HepG2 (cell line): ENCODE measurements around the gene RALY. TPM values are rescaled to one million over a fixed set of nuclear protein-coding genes. Genes with fewer than 3 reads are reported as not detected.

Experiments
- HNRNPL ChIP-seq: fragments of 200-400 bp; formaldehyde crosslinking; IDR thresholded peaks from 2 replicates; pipeline ENCODE4 v1.6.1; 2017; ENCODE audit warnings: mild to moderate bottlenecking, low read depth, low read length
- MIXL1 ChIP-seq: IDR thresholded peaks from 2 replicates; pipeline ENCODE4 v1.6.1; 2016
- RBFOX2 ChIP-seq: fragments of 200-400 bp; formaldehyde crosslinking; IDR thresholded peaks from 2 replicates; pipeline ENCODE4 v1.6.1; 2017; ENCODE audit warnings: low read depth, mild to moderate bottlenecking, low read length
- ZBTB49 ChIP-seq: sonication (generic); formaldehyde crosslinking; IDR thresholded peaks from 2 replicates; pipeline ENCODE4 v1.4.0; 2020; ENCODE audit warnings: missing genetic modification reagents, borderline replicate concordance
- ZNF17 ChIP-seq: sonication (generic); formaldehyde crosslinking; IDR thresholded peaks from 2 replicates; pipeline ENCODE4 v1.5.0; 2020; ENCODE audit warnings: mild to moderate bottlenecking, missing genetic modification reagents
- ZNF251 ChIP-seq: sonication (generic); formaldehyde crosslinking; IDR thresholded peaks from 2 replicates; pipeline ENCODE4 v1.9.0; 2021; ENCODE audit warnings: mild to moderate bottlenecking, missing genetic modification reagents
- ZNF34 ChIP-seq: sonication (generic); formaldehyde crosslinking; IDR thresholded peaks from 2 replicates; pipeline ENCODE4 v1.4.0; 2020; ENCODE audit warnings: mild to moderate bottlenecking, missing genetic modification reagents, borderline replicate concordance
- ZNF354B ChIP-seq: sonication (generic); formaldehyde crosslinking; IDR thresholded peaks from 2 replicates; pipeline ENCODE4 v1.8.0; 2022; ENCODE audit warnings: mild to moderate bottlenecking, missing genetic modification reagents
- ZNF7 ChIP-seq: IDR thresholded peaks from 2 replicates; pipeline ENCODE4 v1.6.1; 2016; ENCODE audit warnings: missing biosample characterization, missing genetic modification reagents
- ZZZ3 ChIP-seq: sonication (generic); formaldehyde crosslinking; IDR thresholded peaks from 2 replicates; pipeline ENCODE4 v1.4.0; 2020; ENCODE audit warnings: missing genetic modification reagents, mild to moderate bottlenecking, borderline replicate concordance
- polyA plus RNA-seq, 8 experiments: library from polyadenylated mRNA; depleted of rRNA in 3 of 8; stranded (reverse) in 7 of 8; unstranded in 1 of 8; fragments of >200 nt; fragmentation: Illumina TruSeq in 4 of 8; extraction: Trizol in 4 of 8; gene quantifications; 2 replicates each; pipeline versions ENCODE4 v1.2.1 to v1.2.3, GENCODE V29; 2011 to 2016; ENCODE audit warnings: low read depth in 4 of 8, missing spikeins in 1 of 8, mixed read lengths in 1 of 8; ENCODE audit not compliant: insufficient read depth in 1 of 8
- total RNA-seq, 5 experiments: library from RNA; depleted of rRNA; stranded (reverse); fragments of >200 nt; fragmentation: Illumina TruSeq; extraction: Trizol; gene quantifications; 2 replicates each; pipeline ENCODE4 v1.2.3, GENCODE V29; 2016; ENCODE audit warnings: low read depth in 1 of 5
- TF ChIP-seq, protein P1 (sequence below): sonication (generic); formaldehyde crosslinking; IDR thresholded peaks from 2 replicates; pipeline ENCODE4 v1.5.1; 2020; ENCODE audit warnings: missing genetic modification reagents, mild to moderate bottlenecking, borderline replicate concordance
- TF ChIP-seq, protein P2 (sequence below): sonication (generic); formaldehyde crosslinking; IDR thresholded peaks from 2 replicates; pipeline ENCODE4 v1.9.0; 2021; ENCODE audit warnings: missing genetic modification reagents, borderline replicate concordance
- TF ChIP-seq, protein P3 (sequence below): sonication (generic); formaldehyde crosslinking; IDR thresholded peaks from 2 replicates; pipeline ENCODE4 v1.4.0; 2020; ENCODE audit warnings: mild to moderate bottlenecking, missing genetic modification reagents
- TF ChIP-seq, protein P4 (sequence below): sonication (generic); formaldehyde crosslinking; IDR thresholded peaks from 2 replicates; pipeline ENCODE4 v1.4.0; 2020; ENCODE audit warnings: missing genetic modification reagents
- TF ChIP-seq, protein P5 (sequence below): sonication (generic); formaldehyde crosslinking; IDR thresholded peaks from 2 replicates; pipeline ENCODE4 v1.4.0; 2020; ENCODE audit warnings: missing genetic modification reagents

The RALY gene
- total and polyA plus RNA-seq, 2 of the 13 experiments (the other 11 are each of a cell fraction or from before 2014, with no cell fraction given), result 178 to 186 TPM

DNA sequence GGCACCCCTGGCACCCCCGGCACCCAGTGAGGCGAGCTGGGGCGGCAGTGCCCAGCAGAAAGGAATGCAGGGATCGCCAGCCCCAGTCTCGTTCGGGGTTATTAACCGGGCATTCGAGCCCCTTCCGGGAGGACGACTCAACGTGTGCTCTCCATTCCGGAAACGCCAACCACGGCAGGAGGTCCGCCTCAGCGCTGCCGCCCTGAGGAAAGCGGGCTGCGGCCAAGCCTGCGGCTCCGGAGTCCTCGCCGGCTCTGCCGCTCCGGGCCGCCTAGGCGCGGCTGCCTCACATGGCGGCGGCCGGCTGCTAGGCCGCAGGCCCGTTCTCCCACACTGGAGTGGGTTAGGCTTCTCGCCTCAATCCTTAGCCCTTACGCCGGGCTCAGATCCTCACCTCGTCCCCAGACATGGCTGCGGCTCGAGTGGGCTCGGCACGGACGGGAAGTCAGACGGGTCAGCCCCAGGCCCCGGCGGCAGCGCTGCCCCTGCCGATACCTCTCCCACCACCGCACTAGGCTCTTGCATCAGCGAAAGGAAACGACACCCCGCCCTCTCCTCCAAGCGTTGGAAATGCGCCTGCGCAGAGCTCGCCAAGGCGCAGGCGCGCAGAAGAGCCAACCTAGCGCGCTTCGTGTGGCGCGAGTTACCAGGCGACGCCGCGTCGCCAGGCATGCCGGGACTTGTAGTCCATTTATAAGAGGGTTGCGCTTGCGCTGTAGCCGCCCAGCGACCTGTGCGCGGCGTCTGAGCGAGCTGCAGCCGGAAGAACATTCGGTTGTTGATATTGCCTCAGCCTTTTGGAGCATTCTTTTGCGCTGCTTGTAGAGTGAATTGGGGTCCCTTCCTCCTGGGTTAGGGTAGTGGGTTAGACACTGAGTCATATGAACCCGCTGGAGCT is 118.2 kb downstream of the RALY start, which contains the start of gene EIF2S2 (continued):
- TF ChIP-seq, protein P1, sequence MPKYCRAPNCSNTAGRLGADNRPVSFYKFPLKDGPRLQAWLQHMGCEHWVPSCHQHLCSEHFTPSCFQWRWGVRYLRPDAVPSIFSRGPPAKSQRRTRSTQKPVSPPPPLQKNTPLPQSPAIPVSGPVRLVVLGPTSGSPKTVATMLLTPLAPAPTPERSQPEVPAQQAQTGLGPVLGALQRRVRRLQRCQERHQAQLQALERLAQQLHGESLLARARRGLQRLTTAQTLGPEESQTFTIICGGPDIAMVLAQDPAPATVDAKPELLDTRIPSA, result no peak
- TF ChIP-seq HNRNPL (peak; percentile 83), ZBTB49 (CRISPR knock-in tag) (peak; percentile 77; the same call in 1 of the 2 replicates), RBFOX2 (peak; percentile 100), ZNF7 (peak; percentile 63), MIXL1 (CRISPR knock-in tag) (peak; percentile 81; the same call in 1 of the 2 replicates), ZNF34 (CRISPR knock-in tag) (peak; percentile 89; the same call in 1 of the 2 replicates), ZNF251 (no peak), ZNF17 (CRISPR knock-in tag) (no peak; the same call in 1 of the 2 replicates), ZNF354B (CRISPR knock-in tag) (peak; percentile 74), ZZZ3 (CRISPR knock-in tag) (peak; percentile 89; the same call in 1 of the 2 replicates)
- TF ChIP-seq, protein P2, sequence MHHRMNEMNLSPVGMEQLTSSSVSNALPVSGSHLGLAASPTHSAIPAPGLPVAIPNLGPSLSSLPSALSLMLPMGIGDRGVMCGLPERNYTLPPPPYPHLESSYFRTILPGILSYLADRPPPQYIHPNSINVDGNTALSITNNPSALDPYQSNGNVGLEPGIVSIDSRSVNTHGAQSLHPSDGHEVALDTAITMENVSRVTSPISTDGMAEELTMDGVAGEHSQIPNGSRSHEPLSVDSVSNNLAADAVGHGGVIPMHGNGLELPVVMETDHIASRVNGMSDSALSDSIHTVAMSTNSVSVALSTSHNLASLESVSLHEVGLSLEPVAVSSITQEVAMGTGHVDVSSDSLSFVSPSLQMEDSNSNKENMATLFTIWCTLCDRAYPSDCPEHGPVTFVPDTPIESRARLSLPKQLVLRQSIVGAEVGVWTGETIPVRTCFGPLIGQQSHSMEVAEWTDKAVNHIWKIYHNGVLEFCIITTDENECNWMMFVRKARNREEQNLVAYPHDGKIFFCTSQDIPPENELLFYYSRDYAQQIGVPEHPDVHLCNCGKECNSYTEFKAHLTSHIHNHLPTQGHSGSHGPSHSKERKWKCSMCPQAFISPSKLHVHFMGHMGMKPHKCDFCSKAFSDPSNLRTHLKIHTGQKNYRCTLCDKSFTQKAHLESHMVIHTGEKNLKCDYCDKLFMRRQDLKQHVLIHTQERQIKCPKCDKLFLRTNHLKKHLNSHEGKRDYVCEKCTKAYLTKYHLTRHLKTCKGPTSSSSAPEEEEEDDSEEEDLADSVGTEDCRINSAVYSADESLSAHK (CRISPR knock-in tag), result no peak; the same call in 1 of the 2 replicates
- TF ChIP-seq, protein P3, sequence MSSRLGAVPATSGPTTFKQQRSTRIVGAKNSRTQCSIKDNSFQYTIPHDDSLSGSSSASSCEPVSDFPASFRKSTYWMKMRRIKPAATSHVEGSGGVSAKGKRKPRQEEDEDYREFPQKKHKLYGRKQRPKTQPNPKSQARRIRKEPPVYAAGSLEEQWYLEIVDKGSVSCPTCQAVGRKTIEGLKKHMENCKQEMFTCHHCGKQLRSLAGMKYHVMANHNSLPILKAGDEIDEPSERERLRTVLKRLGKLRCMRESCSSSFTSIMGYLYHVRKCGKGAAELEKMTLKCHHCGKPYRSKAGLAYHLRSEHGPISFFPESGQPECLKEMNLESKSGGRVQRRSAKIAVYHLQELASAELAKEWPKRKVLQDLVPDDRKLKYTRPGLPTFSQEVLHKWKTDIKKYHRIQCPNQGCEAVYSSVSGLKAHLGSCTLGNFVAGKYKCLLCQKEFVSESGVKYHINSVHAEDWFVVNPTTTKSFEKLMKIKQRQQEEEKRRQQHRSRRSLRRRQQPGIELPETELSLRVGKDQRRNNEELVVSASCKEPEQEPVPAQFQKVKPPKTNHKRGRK (CRISPR knock-in tag), result peak; percentile 78; the same call in 1 of the 2 replicates
- TF ChIP-seq, protein P4, sequence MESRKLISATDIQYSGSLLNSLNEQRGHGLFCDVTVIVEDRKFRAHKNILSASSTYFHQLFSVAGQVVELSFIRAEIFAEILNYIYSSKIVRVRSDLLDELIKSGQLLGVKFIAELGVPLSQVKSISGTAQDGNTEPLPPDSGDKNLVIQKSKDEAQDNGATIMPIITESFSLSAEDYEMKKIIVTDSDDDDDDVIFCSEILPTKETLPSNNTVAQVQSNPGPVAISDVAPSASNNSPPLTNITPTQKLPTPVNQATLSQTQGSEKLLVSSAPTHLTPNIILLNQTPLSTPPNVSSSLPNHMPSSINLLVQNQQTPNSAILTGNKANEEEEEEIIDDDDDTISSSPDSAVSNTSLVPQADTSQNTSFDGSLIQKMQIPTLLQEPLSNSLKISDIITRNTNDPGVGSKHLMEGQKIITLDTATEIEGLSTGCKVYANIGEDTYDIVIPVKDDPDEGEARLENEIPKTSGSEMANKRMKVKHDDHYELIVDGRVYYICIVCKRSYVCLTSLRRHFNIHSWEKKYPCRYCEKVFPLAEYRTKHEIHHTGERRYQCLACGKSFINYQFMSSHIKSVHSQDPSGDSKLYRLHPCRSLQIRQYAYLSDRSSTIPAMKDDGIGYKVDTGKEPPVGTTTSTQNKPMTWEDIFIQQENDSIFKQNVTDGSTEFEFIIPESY (CRISPR knock-in tag), result 0 out of 2 replicates have a peak, but pooled peaks have one; percentile 20
- TF ChIP-seq, protein P5, sequence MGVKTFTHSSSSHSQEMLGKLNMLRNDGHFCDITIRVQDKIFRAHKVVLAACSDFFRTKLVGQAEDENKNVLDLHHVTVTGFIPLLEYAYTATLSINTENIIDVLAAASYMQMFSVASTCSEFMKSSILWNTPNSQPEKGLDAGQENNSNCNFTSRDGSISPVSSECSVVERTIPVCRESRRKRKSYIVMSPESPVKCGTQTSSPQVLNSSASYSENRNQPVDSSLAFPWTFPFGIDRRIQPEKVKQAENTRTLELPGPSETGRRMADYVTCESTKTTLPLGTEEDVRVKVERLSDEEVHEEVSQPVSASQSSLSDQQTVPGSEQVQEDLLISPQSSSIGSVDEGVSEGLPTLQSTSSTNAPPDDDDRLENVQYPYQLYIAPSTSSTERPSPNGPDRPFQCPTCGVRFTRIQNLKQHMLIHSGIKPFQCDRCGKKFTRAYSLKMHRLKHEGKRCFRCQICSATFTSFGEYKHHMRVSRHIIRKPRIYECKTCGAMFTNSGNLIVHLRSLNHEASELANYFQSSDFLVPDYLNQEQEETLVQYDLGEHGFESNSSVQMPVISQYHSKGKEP (CRISPR knock-in tag), result peak; percentile 65; the same call in 1 of the 2 replicates
